ENCODE measurements around the gene CDYL.
"Not testable (repeated sequence)": the region's sequence is repeated elsewhere in the genome, so short reads cannot be mapped to it uniquely, and the experiment has no call there.

Gene CDYL

GRCh38 chr6:4852186-4852585 is 76.0 kb downstream of the CDYL start:
- not testable (repeated sequence) for H3K27ac ChIP-seq (ENCODE audit: low read depth, low read length); H3K4me3 ChIP-seq (ENCODE audit: low read depth in 1 of 2, low read length in 2 of 2); H3K9ac ChIP-seq (ENCODE audit: low read depth in 1 of 2, low read length in 2 of 2); H3K36me3 ChIP-seq (ENCODE audit: control insufficient read depth in 1 of 2, insufficient read depth in 2 of 2, low read length in 2 of 2); H3K9me3 ChIP-seq (ENCODE audit: control insufficient read depth in 1 of 2, low read length in 2 of 2); H3K27me3 ChIP-seq (ENCODE audit: control insufficient read depth in 1 of 2, insufficient read depth in 2 of 2, low read length in 2 of 2)
- peaks cover 10% of the 10 kb centered on the region in 2 donors for H3K4me1 ChIP-seq (ENCODE audit: control insufficient read depth in 1 of 2, insufficient read depth in 2 of 2, low read length in 2 of 2)

GRCh38 chr6:4852938-4853337 is 76.7 kb downstream of the CDYL start:
- no peak overlapping the region for H3K4me3 ChIP-seq (ENCODE audit: low read depth in 1 of 2, low read length in 2 of 2)
- no peaks in the 10 kb centered on the region for H3K27me3 ChIP-seq (ENCODE audit: control insufficient read depth in 1 of 2, insufficient read depth in 2 of 2, low read length in 2 of 2)
- H3K27ac ChIP-seq (ENCODE audit: low read depth, low read length), result no peak overlapping the region
- no peaks in the 10 kb centered on the region for H3K9me3 ChIP-seq (ENCODE audit: control insufficient read depth in 1 of 2, low read length in 2 of 2)
- H3K9ac ChIP-seq (ENCODE audit: low read depth in 1 of 2, low read length in 2 of 2), result no peak overlapping the region
- H3K4me1 ChIP-seq (ENCODE audit: control insufficient read depth in 1 of 2, insufficient read depth in 2 of 2, low read length in 2 of 2), result peaks cover 10% of the 10 kb centered on the region in 2 donors
- no peaks in the 10 kb centered on the region for H3K36me3 ChIP-seq (ENCODE audit: control insufficient read depth in 1 of 2, insufficient read depth in 2 of 2, low read length in 2 of 2)

- Histone ChIP-seq H3K9me3 (ENCODE audit: control insufficient read depth in 1 of 2, low read length in 2 of 2) (no peaks in the 10 kb centered on the region), H3K4me1 (ENCODE audit: control insufficient read depth in 1 of 2, insufficient read depth in 2 of 2, low read length in 2 of 2) (peaks cover 8 to 9% of the 10 kb centered on the region in 2 donors), H3K27ac (ENCODE audit: low read depth, low read length) (no peak overlapping the region), H3K36me3 (ENCODE audit: control insufficient read depth in 1 of 2, insufficient read depth in 2 of 2, low read length in 2 of 2) (no peaks in the 10 kb centered on the region), H3K27me3 (ENCODE audit: control insufficient read depth in 1 of 2, insufficient read depth in 2 of 2, low read length in 2 of 2) (no peaks in the 10 kb centered on the region), H3K4me3 (ENCODE audit: low read depth in 1 of 2, low read length in 2 of 2) (no peak overlapping the region), H3K9ac (ENCODE audit: low read depth in 1 of 2, low read length in 2 of 2) (no peak overlapping the region)
Measured at GRCh38 chr6:4853349-4853748, 77.1 kb downstream of the CDYL start.

GRCh38 chr6:4853782-4854511 is 77.7 kb downstream of the CDYL start:
- H3K27ac ChIP-seq (ENCODE audit: low read depth, low read length), result no peak overlapping the region
- H3K4me1 ChIP-seq (ENCODE audit: control insufficient read depth in 1 of 2, insufficient read depth in 2 of 2, low read length in 2 of 2), result peaks cover 2 to 4% of the 10 kb centered on the region in 2 donors

GRCh38 chr6:4856785-4857184 is 80.6 kb downstream of the CDYL start:
- H3K27me3 ChIP-seq (ENCODE audit: control insufficient read depth in 1 of 2, insufficient read depth in 2 of 2, low read length in 2 of 2), result no peaks in the 10 kb centered on the region
- peaks cover 0 to 4% of the 10 kb centered on the region in 2 donors for H3K4me1 ChIP-seq (ENCODE audit: control insufficient read depth in 1 of 2, insufficient read depth in 2 of 2, low read length in 2 of 2)
- no peak overlapping the region for H3K27ac ChIP-seq (ENCODE audit: low read depth, low read length)
- no peak overlapping the region for H3K9ac ChIP-seq (ENCODE audit: low read depth in 1 of 2, low read length in 2 of 2)
- H3K36me3 ChIP-seq (ENCODE audit: control insufficient read depth in 1 of 2, insufficient read depth in 2 of 2, low read length in 2 of 2), result no peaks in the 10 kb centered on the region
- no peak overlapping the region for H3K4me3 ChIP-seq (ENCODE audit: low read depth in 1 of 2, low read length in 2 of 2)
- no peaks in the 10 kb centered on the region for H3K9me3 ChIP-seq (ENCODE audit: control insufficient read depth in 1 of 2, low read length in 2 of 2)

More at GRCh38 chr6:4853782-4854511, 77.7 kb downstream of the CDYL start:
- H3K27me3 ChIP-seq (ENCODE audit: control insufficient read depth in 1 of 2, insufficient read depth in 2 of 2, low read length in 2 of 2), result no peaks in the 10 kb centered on the region
- no peak overlapping the region for H3K4me3 ChIP-seq (ENCODE audit: low read depth in 1 of 2, low read length in 2 of 2)
- H3K9ac ChIP-seq (ENCODE audit: low read depth in 1 of 2, low read length in 2 of 2), result no peak overlapping the region
- H3K36me3 ChIP-seq (ENCODE audit: control insufficient read depth in 1 of 2, insufficient read depth in 2 of 2, low read length in 2 of 2), result no peaks in the 10 kb centered on the region
- H3K9me3 ChIP-seq (ENCODE audit: control insufficient read depth in 1 of 2, low read length in 2 of 2), result no peaks in the 10 kb centered on the region

- Histone ChIP-seq H3K9me3 (ENCODE audit: control insufficient read depth in 1 of 2, low read length in 2 of 2) (no peaks in the 10 kb centered on the region), H3K36me3 (ENCODE audit: control insufficient read depth in 1 of 2, insufficient read depth in 2 of 2, low read length in 2 of 2) (no peaks in the 10 kb centered on the region), H3K9ac (ENCODE audit: low read depth in 1 of 2, low read length in 2 of 2) (no peak overlapping the region), H3K27me3 (ENCODE audit: control insufficient read depth in 1 of 2, insufficient read depth in 2 of 2, low read length in 2 of 2) (no peaks in the 10 kb centered on the region), H3K27ac (ENCODE audit: low read depth, low read length) (no peak overlapping the region), H3K4me3 (ENCODE audit: low read depth in 1 of 2, low read length in 2 of 2) (no peak overlapping the region), H3K4me1 (ENCODE audit: control insufficient read depth in 1 of 2, insufficient read depth in 2 of 2, low read length in 2 of 2) (peaks cover 0 to 4% of the 10 kb centered on the region in 2 donors)
Measured at GRCh38 chr6:4858194-4859015, 82.2 kb downstream of the CDYL start.

GRCh38 chr6:4860387-4860786 is 84.2 kb downstream of the CDYL start:
- Histone ChIP-seq H3K9ac (ENCODE audit: low read depth in 1 of 2, low read length in 2 of 2) (no peak overlapping the region), H3K27ac (ENCODE audit: low read depth, low read length) (no peak overlapping the region), H3K27me3 (ENCODE audit: control insufficient read depth in 1 of 2, insufficient read depth in 2 of 2, low read length in 2 of 2) (no peaks in the 10 kb centered on the region), H3K36me3 (ENCODE audit: control insufficient read depth in 1 of 2, insufficient read depth in 2 of 2, low read length in 2 of 2) (no peaks in the 10 kb centered on the region), H3K4me3 (ENCODE audit: low read depth in 1 of 2, low read length in 2 of 2) (no peak overlapping the region), H3K4me1 (ENCODE audit: control insufficient read depth in 1 of 2, insufficient read depth in 2 of 2, low read length in 2 of 2) (no peaks in the 10 kb centered on the region), H3K9me3 (ENCODE audit: control insufficient read depth in 1 of 2, low read length in 2 of 2) (peaks cover 0 to 2% of the 10 kb centered on the region in 2 donors)

- H3K9ac ChIP-seq (ENCODE audit: low read depth in 1 of 2, low read length in 2 of 2), result no peak overlapping the region
- peaks cover 0 to 2% of the 10 kb centered on the region in 2 donors for H3K9me3 ChIP-seq (ENCODE audit: control insufficient read depth in 1 of 2, low read length in 2 of 2)
- H3K4me1 ChIP-seq (ENCODE audit: control insufficient read depth in 1 of 2, insufficient read depth in 2 of 2, low read length in 2 of 2), result no peaks in the 10 kb centered on the region
- no peak overlapping the region for H3K4me3 ChIP-seq (ENCODE audit: low read depth in 1 of 2, low read length in 2 of 2)
- no peaks in the 10 kb centered on the region for H3K36me3 ChIP-seq (ENCODE audit: control insufficient read depth in 1 of 2, insufficient read depth in 2 of 2, low read length in 2 of 2)
- no peaks in the 10 kb centered on the region for H3K27me3 ChIP-seq (ENCODE audit: control insufficient read depth in 1 of 2, insufficient read depth in 2 of 2, low read length in 2 of 2)
- no peak overlapping the region for H3K27ac ChIP-seq (ENCODE audit: low read depth, low read length)
Measured at GRCh38 chr6:4861564-4861963, 85.4 kb downstream of the CDYL start.

GRCh38 chr6:4864519-4864918 is 88.3 kb downstream of the CDYL start:
- no peaks in the 10 kb centered on the region for H3K4me1 ChIP-seq (ENCODE audit: control insufficient read depth in 1 of 2, insufficient read depth in 2 of 2, low read length in 2 of 2)

GRCh38 chr6:4865006-4865405 is 88.8 kb downstream of the CDYL start:
- H3K27ac ChIP-seq (ENCODE audit: low read depth, low read length); H3K4me3 ChIP-seq (ENCODE audit: low read depth in 1 of 2, low read length in 2 of 2); H3K36me3 ChIP-seq (ENCODE audit: control insufficient read depth in 1 of 2, insufficient read depth in 2 of 2, low read length in 2 of 2); H3K4me1 ChIP-seq (ENCODE audit: control insufficient read depth in 1 of 2, insufficient read depth in 2 of 2, low read length in 2 of 2); H3K27me3 ChIP-seq (ENCODE audit: control insufficient read depth in 1 of 2, insufficient read depth in 2 of 2, low read length in 2 of 2); H3K9ac ChIP-seq (ENCODE audit: low read depth in 1 of 2, low read length in 2 of 2); H3K9me3 ChIP-seq (ENCODE audit: control insufficient read depth in 1 of 2, low read length in 2 of 2): not testable (repeated sequence)

More at GRCh38 chr6:4864519-4864918, 88.3 kb downstream of the CDYL start:
- Histone ChIP-seq H3K27ac (ENCODE audit: low read depth, low read length) (no peak overlapping the region), H3K4me3 (ENCODE audit: low read depth in 1 of 2, low read length in 2 of 2) (no peak overlapping the region), H3K9ac (ENCODE audit: low read depth in 1 of 2, low read length in 2 of 2) (no peak overlapping the region), H3K36me3 (ENCODE audit: control insufficient read depth in 1 of 2, insufficient read depth in 2 of 2, low read length in 2 of 2) (no peaks in the 10 kb centered on the region), H3K27me3 (ENCODE audit: control insufficient read depth in 1 of 2, insufficient read depth in 2 of 2, low read length in 2 of 2) (no peaks in the 10 kb centered on the region), H3K9me3 (ENCODE audit: control insufficient read depth in 1 of 2, low read length in 2 of 2) (peaks cover 0 to 2% of the 10 kb centered on the region in 2 donors)
